Fibroblast of lung (primary cell): ENCODE data around the gene KREMEN1.

ENCODE experiments used
- CTCF ChIP-seq, 2 donors: IDR thresholded peaks in 1 of 2; conservative IDR thresholded peaks in 1 of 2; 1 replicate in 1 of 2; 2 replicates in 1 of 2; pipeline ENCODE4 v1.5.1; 2011 to 2012; ENCODE audit warnings: low read length in 2 of 2, control low read depth in 1 of 2, inconsistent platforms in 1 of 2, low read depth in 1 of 2, mild to moderate bottlenecking in 1 of 2
- EZH2 ChIP-seq: IDR thresholded peaks from 2 replicates; pipeline ENCODE4 v1.5.1; 2012; ENCODE audit warnings: low read length, control low read depth, mild to moderate bottlenecking; ENCODE audit errors: missing control alignments

GRCh38 chr22:29148826-29149225 lies 76.0 kb downstream of the KREMEN1 start:
- TF ChIP-seq CTCF (conservative IDR thresholded peaks at IDR 0.05 in 1 of 2, IDR thresholded peaks at IDR 0.05 in 1 of 2; ENCODE audit: low read depth in 1 of 2, low read length in 2 of 2) (no peak), EZH2 (no peak)
